HepG2 (cell line): ENCODE data around the gene STXBP2. TPM values are rescaled to one million over a fixed set of nuclear protein-coding genes. Genes with fewer than 3 reads are reported as not detected.

Experiments
- ARID2 ChIP-seq: sonication (generic); formaldehyde crosslinking; IDR thresholded peaks from 2 replicates; pipeline ENCODE4 v1.8.1; 2022; ENCODE audit warnings: mild to moderate bottlenecking, missing genetic modification reagents, borderline replicate concordance
- BORCS8-MEF2B ChIP-seq: sonication (generic); formaldehyde crosslinking; IDR thresholded peaks from 2 replicates; pipeline ENCODE4 v1.8.0; 2022; ENCODE audit warnings: mild to moderate bottlenecking, missing genetic modification reagents
- CHD2 ChIP-seq: IDR thresholded peaks from 2 replicates; pipeline ENCODE4 v1.6.1; 2011; ENCODE audit warnings: low read depth, low read length, improper control_type of control experiment
- DNMT1 ChIP-seq: sonication (generic); formaldehyde crosslinking; IDR thresholded peaks from 2 replicates; pipeline ENCODE4 v1.5.1; 2020; ENCODE audit warnings: mild to moderate bottlenecking, missing genetic modification reagents
- FOXO4 ChIP-seq: sonication (generic); formaldehyde crosslinking; conservative IDR thresholded peaks from 2 replicates; pipeline ENCODE4 v1.8.1; 2023; ENCODE audit warnings: missing genetic modification reagents
- GFI1 ChIP-seq: sonication (generic); formaldehyde crosslinking; IDR thresholded peaks from 2 replicates; pipeline ENCODE4 v1.5.0; 2020; ENCODE audit warnings: missing genetic modification reagents, mild to moderate bottlenecking, borderline replicate concordance
- HDAC1 ChIP-seq: sonication (generic); formaldehyde crosslinking; IDR thresholded peaks from 2 replicates; pipeline ENCODE4 v1.5.1; 2020; ENCODE audit warnings: mild to moderate bottlenecking, missing genetic modification reagents
- JUND ChIP-seq: sonication (generic); formaldehyde crosslinking; IDR thresholded peaks from 2 replicates; pipeline ENCODE4 v1.8.0; 2022; ENCODE audit warnings: mild to moderate bottlenecking, missing genetic modification reagents
- NPAS2 ChIP-seq: sonication (generic); formaldehyde crosslinking; IDR thresholded peaks from 2 replicates; pipeline ENCODE4 v1.8.0; 2022; ENCODE audit warnings: mild to moderate bottlenecking, missing genetic modification reagents, borderline replicate concordance
- PAWR ChIP-seq: sonication (generic); formaldehyde crosslinking; IDR thresholded peaks from 2 replicates; pipeline ENCODE4 v1.4.0; 2020; ENCODE audit warnings: missing genetic modification reagents, mild to moderate bottlenecking, borderline replicate concordance
- PHB2 ChIP-seq: fragments of 450-650 bp; IDR thresholded peaks from 2 replicates; pipeline ENCODE4 v1.6.1; 2018; ENCODE audit not compliant: partially characterized antibody
- PHF21A ChIP-seq: sonication (generic); formaldehyde crosslinking; IDR thresholded peaks from 2 replicates; pipeline ENCODE4 v1.5.0; 2020; ENCODE audit warnings: mild to moderate bottlenecking, missing genetic modification reagents
- SCMH1 ChIP-seq: sonication (generic); formaldehyde crosslinking; IDR thresholded peaks from 2 replicates; pipeline ENCODE4 v1.9.0; 2021; ENCODE audit warnings: missing genetic modification reagents, mild to moderate bottlenecking, borderline replicate concordance
- SMAD1 ChIP-seq: sonication (generic); formaldehyde crosslinking; IDR thresholded peaks from 2 replicates; pipeline ENCODE4 v1.4.0; 2020; ENCODE audit warnings: missing genetic modification reagents, low read depth, mild to moderate bottlenecking, borderline replicate concordance
- ZFAT ChIP-seq: sonication (generic); formaldehyde crosslinking; conservative IDR thresholded peaks from 2 replicates; pipeline ENCODE4 v1.8.1; 2023; ENCODE audit warnings: missing genetic modification reagents, inconsistent platforms
- ZFP62 ChIP-seq: sonication (generic); formaldehyde crosslinking; IDR thresholded peaks from 2 replicates; pipeline ENCODE4 v1.4.0; 2020; ENCODE audit warnings: missing genetic modification reagents
- ZNF205 ChIP-seq: IDR thresholded peaks from 2 replicates; pipeline ENCODE4 v1.6.1; 2018; ENCODE audit warnings: missing biosample characterization, missing genetic modification reagents
- ZNF34 ChIP-seq: sonication (generic); formaldehyde crosslinking; IDR thresholded peaks from 2 replicates; pipeline ENCODE4 v1.4.0; 2020; ENCODE audit warnings: mild to moderate bottlenecking, missing genetic modification reagents, borderline replicate concordance
- ZNF652 ChIP-seq: IDR thresholded peaks from 2 replicates; pipeline ENCODE4 v1.6.1; 2016; ENCODE audit warnings: low read depth, borderline replicate concordance
- ZNF850 ChIP-seq: sonication (generic); formaldehyde crosslinking; conservative IDR thresholded peaks from 2 replicates; pipeline ENCODE4 v1.9.0; 2021; ENCODE audit warnings: mild to moderate bottlenecking, missing genetic modification reagents
- ZSCAN31 ChIP-seq: sonication (generic); formaldehyde crosslinking; IDR thresholded peaks from 2 replicates; pipeline ENCODE4 v1.5.0; 2020; ENCODE audit warnings: low read depth, mild to moderate bottlenecking, missing genetic modification reagents
- polyA plus RNA-seq, 8 experiments: library from polyadenylated mRNA; depleted of rRNA in 3 of 8; stranded (reverse) in 7 of 8; unstranded in 1 of 8; fragments of >200 nt; fragmentation: Illumina TruSeq in 4 of 8; extraction: Trizol in 4 of 8; gene quantifications; 2 replicates each; pipeline versions ENCODE4 v1.2.1 to v1.2.3, GENCODE V29; 2011 to 2016; ENCODE audit warnings: low read depth in 4 of 8, missing spikeins in 1 of 8, mixed read lengths in 1 of 8; ENCODE audit not compliant: insufficient read depth in 1 of 8
- total RNA-seq, 5 experiments: library from RNA; depleted of rRNA; stranded (reverse); fragments of >200 nt; fragmentation: Illumina TruSeq; extraction: Trizol; gene quantifications; 2 replicates each; pipeline ENCODE4 v1.2.3, GENCODE V29; 2016; ENCODE audit warnings: low read depth in 1 of 5
- TF ChIP-seq, protein P1 (sequence below): sonication (generic); formaldehyde crosslinking; IDR thresholded peaks from 2 replicates; pipeline ENCODE4 v1.4.0; 2020; ENCODE audit warnings: mild to moderate bottlenecking, low read depth, missing genetic modification reagents
- TF ChIP-seq, protein P2 (sequence below): sonication (generic); formaldehyde crosslinking; IDR thresholded peaks from 2 replicates; pipeline ENCODE4 v1.9.0; 2021; ENCODE audit warnings: missing genetic modification reagents, borderline replicate concordance
- TF ChIP-seq, protein P3 (sequence below): IDR thresholded peaks from 2 replicates; pipeline ENCODE4 v1.6.1; 2018; ENCODE audit warnings: missing genetic modification reagents

The STXBP2 gene
- total and polyA plus RNA-seq, 2 of the 13 experiments (the other 11 are each of a cell fraction or from before 2014, with no cell fraction given), result 22.8 to 40.1 TPM

- no peak for TF ChIP-seq SMAD1 (CRISPR knock-in tag)
- TF ChIP-seq GFI1 (CRISPR knock-in tag), result no peak
- no peak for TF ChIP-seq PHB2
- 0 out of 2 replicates have a peak, but pooled peaks have one; percentile 39 for TF ChIP-seq ZNF850 (CRISPR knock-in tag)
- no peak for TF ChIP-seq NPAS2 (CRISPR knock-in tag)
- no peak for TF ChIP-seq CHD2
- peak; percentile 90 for TF ChIP-seq ZSCAN31 (CRISPR knock-in tag)
- no peak for TF ChIP-seq ZNF34 (CRISPR knock-in tag)
- no peak for TF ChIP-seq FOXO4 (CRISPR knock-in tag)
- no peak for TF ChIP-seq ZFAT (CRISPR knock-in tag)
- TF ChIP-seq, protein P1, sequence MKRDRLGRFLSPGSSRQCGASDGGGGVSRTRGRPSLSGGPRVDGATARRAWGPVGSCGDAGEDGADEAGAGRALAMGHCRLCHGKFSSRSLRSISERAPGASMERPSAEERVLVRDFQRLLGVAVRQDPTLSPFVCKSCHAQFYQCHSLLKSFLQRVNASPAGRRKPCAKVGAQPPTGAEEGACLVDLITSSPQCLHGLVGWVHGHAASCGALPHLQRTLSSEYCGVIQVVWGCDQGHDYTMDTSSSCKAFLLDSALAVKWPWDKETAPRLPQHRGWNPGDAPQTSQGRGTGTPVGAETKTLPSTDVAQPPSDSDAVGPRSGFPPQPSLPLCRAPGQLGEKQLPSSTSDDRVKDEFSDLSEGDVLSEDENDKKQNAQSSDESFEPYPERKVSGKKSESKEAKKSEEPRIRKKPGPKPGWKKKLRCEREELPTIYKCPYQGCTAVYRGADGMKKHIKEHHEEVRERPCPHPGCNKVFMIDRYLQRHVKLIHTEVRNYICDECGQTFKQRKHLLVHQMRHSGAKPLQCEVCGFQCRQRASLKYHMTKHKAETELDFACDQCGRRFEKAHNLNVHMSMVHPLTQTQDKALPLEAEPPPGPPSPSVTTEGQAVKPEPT, result peak; percentile 71; the same call in 1 of the 2 replicates
- TF ChIP-seq ARID2 (CRISPR knock-in tag), result no peak
- no peak for TF ChIP-seq PHF21A (CRISPR knock-in tag)
- peak; percentile 72; the same call in 1 of the 2 replicates for TF ChIP-seq BORCS8-MEF2B (CRISPR knock-in tag)
- TF ChIP-seq SCMH1 (CRISPR knock-in tag), result no peak
- TF ChIP-seq PAWR (CRISPR knock-in tag), result no peak
- TF ChIP-seq, protein P2, sequence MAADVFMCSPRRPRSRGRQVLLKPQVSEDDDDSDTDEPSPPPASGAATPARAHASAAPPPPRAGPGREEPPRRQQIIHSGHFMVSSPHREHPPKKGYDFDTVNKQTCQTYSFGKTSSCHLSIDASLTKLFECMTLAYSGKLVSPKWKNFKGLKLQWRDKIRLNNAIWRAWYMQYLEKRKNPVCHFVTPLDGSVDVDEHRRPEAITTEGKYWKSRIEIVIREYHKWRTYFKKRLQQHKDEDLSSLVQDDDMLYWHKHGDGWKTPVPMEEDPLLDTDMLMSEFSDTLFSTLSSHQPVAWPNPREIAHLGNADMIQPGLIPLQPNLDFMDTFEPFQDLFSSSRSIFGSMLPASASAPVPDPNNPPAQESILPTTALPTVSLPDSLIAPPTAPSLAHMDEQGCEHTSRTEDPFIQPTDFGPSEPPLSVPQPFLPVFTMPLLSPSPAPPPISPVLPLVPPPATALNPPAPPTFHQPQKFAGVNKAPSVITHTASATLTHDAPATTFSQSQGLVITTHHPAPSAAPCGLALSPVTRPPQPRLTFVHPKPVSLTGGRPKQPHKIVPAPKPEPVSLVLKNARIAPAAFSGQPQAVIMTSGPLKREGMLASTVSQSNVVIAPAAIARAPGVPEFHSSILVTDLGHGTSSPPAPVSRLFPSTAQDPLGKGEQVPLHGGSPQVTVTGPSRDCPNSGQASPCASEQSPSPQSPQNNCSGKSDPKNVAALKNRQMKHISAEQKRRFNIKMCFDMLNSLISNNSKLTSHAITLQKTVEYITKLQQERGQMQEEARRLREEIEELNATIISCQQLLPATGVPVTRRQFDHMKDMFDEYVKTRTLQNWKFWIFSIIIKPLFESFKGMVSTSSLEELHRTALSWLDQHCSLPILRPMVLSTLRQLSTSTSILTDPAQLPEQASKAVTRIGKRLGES (CRISPR knock-in tag), result no peak
- TF ChIP-seq DNMT1, result peak; percentile 68; the same call in 1 of the 2 replicates
- no peak for TF ChIP-seq ZNF652
- no peak for TF ChIP-seq ZNF205 (CRISPR knock-in tag)
- TF ChIP-seq JUND (CRISPR knock-in tag), result no peak
- TF ChIP-seq, protein P3, sequence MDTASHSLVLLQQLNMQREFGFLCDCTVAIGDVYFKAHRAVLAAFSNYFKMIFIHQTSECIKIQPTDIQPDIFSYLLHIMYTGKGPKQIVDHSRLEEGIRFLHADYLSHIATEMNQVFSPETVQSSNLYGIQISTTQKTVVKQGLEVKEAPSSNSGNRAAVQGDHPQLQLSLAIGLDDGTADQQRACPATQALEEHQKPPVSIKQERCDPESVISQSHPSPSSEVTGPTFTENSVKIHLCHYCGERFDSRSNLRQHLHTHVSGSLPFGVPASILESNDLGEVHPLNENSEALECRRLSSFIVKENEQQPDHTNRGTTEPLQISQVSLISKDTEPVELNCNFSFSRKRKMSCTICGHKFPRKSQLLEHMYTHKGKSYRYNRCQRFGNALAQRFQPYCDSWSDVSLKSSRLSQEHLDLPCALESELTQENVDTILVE (CRISPR knock-in tag), result no peak
- TF ChIP-seq ZFP62, result no peak
- peak; percentile 79 for TF ChIP-seq HDAC1 (CRISPR knock-in tag)
Observed at GRCh38 chr19:7636691-7637373, at the start of gene STXBP2 (continued).
